IPS DF 6.9 (cell line): Measurements from ENCODE around the gene PPFIA4.

ENCODE experiments used
- DNase-seq: peaks from one replicate; pipeline ENCODE4 v3.0.0-alpha.2; 2013; ENCODE audit warnings: low read depth, low spot score
- H3K27ac ChIP-seq: one replicate; pipeline ENCODE4 v1.5.1; 2013; ENCODE audit warnings: low read length, control low read depth
- H3K27me3 ChIP-seq: 2 replicates; pipeline ENCODE4 v1.6.1; 2013; ENCODE audit warnings: mild to moderate bottlenecking, low read length; ENCODE audit not compliant: control insufficient read depth, insufficient read depth
- H3K36me3 ChIP-seq: 2 replicates; pipeline ENCODE4 v1.6.1; 2013; ENCODE audit warnings: low read length; ENCODE audit not compliant: control insufficient read depth, insufficient read depth
- H3K4me1 ChIP-seq: 2 replicates; pipeline ENCODE4 v1.6.1; 2013; ENCODE audit warnings: low read length; ENCODE audit not compliant: control insufficient read depth, insufficient read depth
- H3K4me3 ChIP-seq: 2 replicates; pipeline ENCODE4 v1.5.1; 2013; ENCODE audit warnings: mild to moderate bottlenecking, low read length
- H3K9me3 ChIP-seq: 2 replicates; pipeline ENCODE4 v1.6.1; 2013; ENCODE audit warnings: low read length, inconsistent platforms; ENCODE audit not compliant: control insufficient read depth, insufficient read depth
- WGBS: extraction: QIAGEN DNeasy Blood & Tissue Kit; methylation state at CpG from one replicate; pipeline ENCODE4 v1.1.7; 2013; ENCODE audit warnings: mixed read lengths, missing lambda C conversion rate; ENCODE audit not compliant: insufficient read length, insufficient coverage; 5-methylcytosine and 5-hydroxymethylcytosine counted together

The PPFIA4 gene

DNA sequence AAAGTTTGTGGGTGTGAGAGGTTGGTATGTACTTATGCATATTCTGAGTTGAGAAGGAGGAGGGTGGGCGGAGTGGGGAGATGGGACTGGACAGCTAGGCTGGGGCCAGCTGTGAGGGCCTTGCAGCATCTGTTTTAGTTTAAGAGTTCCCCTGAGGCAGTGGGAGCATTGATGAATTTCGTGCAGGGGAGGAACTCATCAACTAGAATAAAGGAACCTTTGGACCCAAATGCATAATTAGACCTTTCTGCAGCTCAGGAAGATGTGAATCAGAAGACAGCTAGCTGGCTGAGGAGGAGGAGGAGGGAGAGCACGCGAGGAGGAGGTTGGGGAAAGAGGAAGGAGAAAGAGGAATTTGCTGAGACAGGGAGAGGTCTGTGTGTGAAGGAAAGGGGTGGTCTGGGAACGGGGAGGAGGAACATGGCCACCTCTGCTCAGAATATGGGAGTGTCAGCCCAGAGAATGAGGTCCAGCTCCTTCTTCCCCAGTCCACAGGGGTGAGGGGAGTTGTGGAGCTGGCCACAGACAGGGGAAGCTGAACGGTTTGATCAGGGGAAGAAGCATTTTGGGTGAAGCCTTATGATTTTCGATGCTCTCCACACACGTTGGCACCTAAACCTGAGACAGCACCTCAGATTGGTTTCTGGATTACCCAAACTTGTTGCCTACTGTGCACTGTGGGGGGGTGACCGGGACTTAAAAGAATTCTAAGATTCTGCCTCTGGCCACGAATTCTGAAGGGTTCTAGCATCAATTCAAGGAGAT lies 31.8 kb downstream of the PPFIA4 start:
- Histone ChIP-seq H3K9me3 (no peaks in the 10 kb centered on the region), H3K27ac (no peak overlapping the region), H3K36me3 (peaks cover 4% of the 10 kb centered on the region; the same call in 1 of the 2 replicates), H3K4me3 (no peak overlapping the region), H3K27me3 (no peaks in the 10 kb centered on the region), H3K4me1 (peaks cover 17% of the 10 kb centered on the region)
- no peak for DNase-seq
- no CpG with 5 or more reads among the region's 10 CpGs for WGBS

DNA sequence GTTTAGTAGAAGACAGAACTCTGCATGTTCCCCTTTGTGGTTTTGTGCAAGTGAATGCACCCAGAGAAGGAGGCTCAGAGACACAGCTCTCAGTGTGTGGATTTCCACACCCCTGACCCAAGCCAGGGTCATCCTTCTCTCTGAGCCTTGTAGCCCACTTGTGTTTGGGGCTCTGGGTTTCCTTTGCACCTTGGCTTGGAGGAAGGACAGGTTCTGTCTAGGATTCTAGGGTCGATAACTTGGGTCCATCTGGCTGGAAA lies 32.3 kb downstream of the PPFIA4 start:
- Histone ChIP-seq H3K4me3 (no peak overlapping the region), H3K9me3 (no peaks in the 10 kb centered on the region), H3K36me3 (peaks cover 4% of the 10 kb centered on the region; the same call in 1 of the 2 replicates), H3K27me3 (no peaks in the 10 kb centered on the region), H3K4me1 (peaks cover 16% of the 10 kb centered on the region), H3K27ac (no peak overlapping the region)
- DNase-seq: no peak
- no CpG with 5 or more reads among the region's 1 CpG for WGBS

DNA sequence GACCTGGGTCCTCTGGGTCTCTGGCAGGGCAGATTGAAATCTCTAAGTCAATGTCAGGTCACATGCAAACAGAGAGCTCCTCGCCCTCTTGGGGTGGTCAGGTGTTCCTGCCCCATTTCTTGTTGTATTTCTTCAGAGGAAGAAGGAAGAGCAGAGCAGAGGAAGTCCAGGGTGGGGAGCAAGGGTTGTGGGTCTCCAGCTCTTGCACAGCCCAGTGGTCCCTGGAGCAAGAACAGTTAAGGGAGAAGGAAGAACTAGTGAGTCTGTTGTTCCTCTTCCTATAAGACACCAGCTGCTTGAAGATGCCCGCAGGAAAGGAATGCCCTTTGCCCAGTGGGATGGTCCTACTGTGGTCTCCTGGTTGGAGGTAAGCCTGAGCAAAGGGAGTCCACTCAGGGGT lies 33.2 kb downstream of the PPFIA4 start:
- no peak for DNase-seq
- H3K27ac ChIP-seq: no peak overlapping the region
- peaks cover 9% of the 10 kb centered on the region; the same call in 1 of the 2 replicates for H3K4me1 ChIP-seq
- no CpG with 5 or more reads among the region's 2 CpGs for WGBS
- no peak overlapping the region for H3K4me3 ChIP-seq
- H3K36me3 ChIP-seq: peaks cover 4% of the 10 kb centered on the region; the same call in 1 of the 2 replicates
- no peaks in the 10 kb centered on the region for H3K9me3 ChIP-seq
- H3K27me3 ChIP-seq: no peaks in the 10 kb centered on the region

DNA sequence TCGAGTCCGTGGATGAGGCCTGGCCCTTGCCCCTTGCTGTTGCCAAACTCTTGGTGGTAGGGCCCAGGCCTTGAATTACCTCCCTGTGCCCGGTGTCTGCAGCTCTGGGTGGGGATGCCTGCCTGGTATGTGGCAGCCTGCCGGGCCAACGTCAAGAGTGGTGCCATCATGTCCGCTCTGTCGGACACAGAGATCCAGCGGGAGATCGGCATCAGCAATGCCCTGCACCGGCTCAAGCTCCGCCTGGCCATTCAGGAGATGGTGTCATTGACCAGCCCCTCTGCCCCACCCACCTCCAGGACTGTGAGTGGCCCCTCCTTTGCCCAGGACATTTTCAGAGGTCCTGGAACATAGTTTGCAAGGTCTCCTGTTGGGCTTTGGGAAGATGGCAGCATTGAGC lies 33.8 kb downstream of the PPFIA4 start:
- no peak for DNase-seq
- Histone ChIP-seq H3K27me3 (no peaks in the 10 kb centered on the region), H3K36me3 (peaks cover 4% of the 10 kb centered on the region; the same call in 1 of the 2 replicates), H3K4me3 (no peak overlapping the region), H3K4me1 (peaks cover 7% of the 10 kb centered on the region; the same call in 1 of the 2 replicates), H3K27ac (no peak overlapping the region), H3K9me3 (no peaks in the 10 kb centered on the region)
- WGBS: no CpG with 5 or more reads among the region's 11 CpGs

DNA sequence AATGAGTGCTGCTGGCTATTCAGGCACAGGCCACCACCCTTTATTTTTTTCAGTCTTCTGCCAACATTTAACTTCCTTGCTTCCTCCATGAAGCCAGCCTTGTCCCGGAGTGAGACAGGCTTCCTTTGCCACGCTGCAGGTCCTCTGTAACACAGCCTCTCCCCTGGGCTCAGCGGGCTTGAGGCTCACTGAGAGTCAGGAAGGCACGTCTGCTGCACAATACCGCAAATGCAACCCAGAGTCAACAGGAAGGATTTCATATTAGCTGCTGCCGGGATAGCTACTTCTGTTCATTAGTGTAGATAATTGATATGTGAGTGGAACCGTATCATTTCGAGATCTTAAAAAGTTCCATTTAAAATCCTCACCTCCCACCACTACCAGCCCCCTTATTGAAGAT lies 37.0 kb downstream of the PPFIA4 start:
- WGBS: no CpG with 5 or more reads among the region's 8 CpGs
- H3K27me3 ChIP-seq: no peaks in the 10 kb centered on the region
- no peaks in the 10 kb centered on the region for H3K4me1 ChIP-seq

DNA sequence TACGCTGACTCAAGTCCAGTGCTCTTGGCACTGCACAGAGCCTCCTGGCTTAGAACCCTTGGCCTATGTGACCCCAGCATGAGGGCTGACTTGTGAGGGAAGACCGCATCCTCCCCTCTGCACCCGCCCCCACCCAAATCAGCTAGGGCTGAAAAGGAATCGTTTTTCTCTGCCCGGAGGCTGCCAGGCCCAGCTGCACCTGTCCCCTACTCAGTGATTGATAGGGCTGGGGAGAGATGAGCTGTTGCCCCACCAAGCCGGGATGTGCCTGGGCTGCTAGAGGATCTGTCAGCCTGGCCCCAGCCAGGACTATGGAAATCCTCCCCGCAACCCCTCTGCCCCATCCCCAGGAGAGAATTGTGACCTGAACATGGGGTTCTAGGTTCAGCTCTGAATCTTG lies 38.9 kb downstream of the PPFIA4 start:
- Histone ChIP-seq H3K36me3 (peaks cover 8% of the 10 kb centered on the region; the same call in 1 of the 2 replicates), H3K4me1 (no peaks in the 10 kb centered on the region), H3K4me3 (no peak overlapping the region), H3K9me3 (no peaks in the 10 kb centered on the region), H3K27me3 (no peaks in the 10 kb centered on the region), H3K27ac (no peak overlapping the region)
- no CpG with 5 or more reads among the region's 7 CpGs for WGBS
- no peak for DNase-seq

More for the DNA sequence above, 37.0 kb downstream of the PPFIA4 start:
- DNase-seq: no peak
- H3K36me3 ChIP-seq: peaks cover 4% of the 10 kb centered on the region; the same call in 1 of the 2 replicates
- no peak overlapping the region for H3K4me3 ChIP-seq
- H3K27ac ChIP-seq: no peak overlapping the region
- H3K9me3 ChIP-seq: no peaks in the 10 kb centered on the region

GRCh38 chr1:203065986-203066385 lies 39.7 kb downstream of the PPFIA4 start:
- no peak for DNase-seq
- Histone ChIP-seq H3K4me1 (no peaks in the 10 kb centered on the region), H3K36me3 (peaks cover 7% of the 10 kb centered on the region; the same call in 1 of the 2 replicates), H3K9me3 (no peaks in the 10 kb centered on the region), H3K27me3 (no peaks in the 10 kb centered on the region), H3K27ac (no peak overlapping the region), H3K4me3 (no peak overlapping the region)
- no CpG with 5 or more reads among the region's 2 CpGs for WGBS

- Histone ChIP-seq H3K36me3 (0 out of 2 replicates have a peak, but pooled peaks cover 4% of the 10 kb centered on the region), H3K27me3 (no peaks in the 10 kb centered on the region), H3K27ac (no peak overlapping the region), H3K4me1 (no peaks in the 10 kb centered on the region), H3K4me3 (no peak overlapping the region), H3K9me3 (no peaks in the 10 kb centered on the region)
- no peak for DNase-seq
- WGBS: no CpG with 5 or more reads among the region's 3 CpGs
Observed at GRCh38 chr1:203066965-203067364, 40.7 kb downstream of the PPFIA4 start.

- DNase-seq: no peak
- no CpG with 5 or more reads among the region's 4 CpGs for WGBS
- H3K27me3 ChIP-seq: no peaks in the 10 kb centered on the region; the same call in 1 of the 2 replicates
- no peak overlapping the region for H3K4me3 ChIP-seq
- no peak overlapping the region for H3K27ac ChIP-seq
- 0 out of 2 replicates have a peak, but pooled peaks cover 4% of the 10 kb centered on the region for H3K36me3 ChIP-seq
- no peaks in the 10 kb centered on the region for H3K4me1 ChIP-seq
- no peaks in the 10 kb centered on the region for H3K9me3 ChIP-seq
Observed at GRCh38 chr1:203069030-203069747, 42.9 kb downstream of the PPFIA4 start.

- WGBS: no CpG with 5 or more reads among the region's 7 CpGs
- 0 out of 2 replicates have a peak, but pooled peaks cover 4% of the 10 kb centered on the region for H3K36me3 ChIP-seq
Observed at GRCh38 chr1:203072002-203072602, 45.8 kb downstream of the PPFIA4 start.

More at GRCh38 chr1:203072002-203072602, 45.8 kb downstream of the PPFIA4 start:
- no peak overlapping the region for H3K27ac ChIP-seq
- no peaks in the 10 kb centered on the region for H3K9me3 ChIP-seq
- 0 out of 2 replicates have a peak, but pooled peaks cover 2% of the 10 kb centered on the region for H3K4me1 ChIP-seq
- DNase-seq: no peak
- H3K27me3 ChIP-seq: peaks cover 14% of the 10 kb centered on the region; the same call in 1 of the 2 replicates
- H3K4me3 ChIP-seq: no peak overlapping the region
